Measurements from ENCODE around the gene AKR1C1.
A peak's percentile ranks its signal among the peaks of the same experiment; 100 is the strongest.
"Not testable (repeated sequence)": the region's sequence is repeated elsewhere in the genome, so short reads cannot be mapped to it uniquely, and the experiment has no call there.

- TF ChIP-seq CTCF (IDR thresholded peaks at IDR 0.05), result not testable (repeated sequence)
- peak in 1 of 2 donors; percentile 29 for TF ChIP-seq POLR2A (IDR thresholded peaks at IDR 0.05)
- peak in 1 of 2 donors; percentile 86 for TF ChIP-seq EP300 (IDR thresholded peaks at IDR 0.05)
These were observed at the start of gene AKR1C1 for GRCh38 chr10:4962876-4963814.

All from tibial nerve (tissue), 4 donors.